Neuron (in vitro differentiated cells): ENCODE results near the gene REXO4.

ENCODE experiments used
- H2AFZ ChIP-seq: one replicate; pipeline ENCODE4 v1.6.1; 2013; ENCODE audit warnings: low read depth, mild to moderate bottlenecking, inconsistent platforms, low read length, moderate library complexity
- H3K27me3 ChIP-seq: one replicate; pipeline ENCODE4 v1.6.1; 2013; ENCODE audit warnings: low read length; ENCODE audit not compliant: insufficient read depth
- H3K36me3 ChIP-seq: one replicate; pipeline ENCODE4 v1.6.1; 2013; ENCODE audit warnings: low read length; ENCODE audit not compliant: insufficient read depth
- H3K4me1 ChIP-seq: one replicate; pipeline ENCODE4 v1.6.1; 2013; ENCODE audit warnings: low read length; ENCODE audit not compliant: insufficient read depth
- H3K4me3 ChIP-seq: 2 replicates; pipeline ENCODE4 v1.5.1; 2013; ENCODE audit warnings: mild to moderate bottlenecking, low read length, moderate library complexity
- H3K9me3 ChIP-seq: one replicate; pipeline ENCODE4 v1.6.1; 2013; ENCODE audit warnings: low read length

Gene REXO4

DNA sequence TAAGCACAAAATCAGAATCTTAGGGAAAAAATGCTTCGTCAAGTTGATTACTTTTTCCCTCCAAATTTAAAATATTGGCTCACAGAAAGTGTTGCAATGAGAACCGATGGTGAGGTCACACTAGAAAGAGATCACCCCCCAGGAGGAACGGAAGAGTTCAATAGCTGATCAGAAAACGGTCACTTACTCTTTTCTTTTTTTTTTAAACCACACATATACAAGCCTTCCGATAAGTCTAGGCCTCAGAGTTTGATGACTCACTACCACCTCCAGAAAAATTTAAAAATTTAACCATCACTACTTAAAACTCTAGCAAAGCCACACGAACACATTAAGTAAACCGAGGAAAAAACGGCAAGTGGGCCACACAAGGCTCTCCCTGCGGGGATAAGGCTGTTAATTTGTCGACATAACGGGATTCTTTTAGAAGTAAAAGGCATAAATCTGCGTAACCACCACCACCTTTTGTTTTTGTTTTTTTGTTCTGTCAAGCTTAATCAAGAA, 43.1 kb downstream of the REXO4 start:
- Histone ChIP-seq H3K4me1 (peaks cover 8% of the 10 kb centered on the region), H2AFZ (no peak overlapping the region), H3K27me3 (no peaks in the 10 kb centered on the region), H3K9me3 (no peaks in the 10 kb centered on the region), H3K4me3 (peak overlapping the region; percentile 58), H3K36me3 (peaks cover 18% of the 10 kb centered on the region)

DNA sequence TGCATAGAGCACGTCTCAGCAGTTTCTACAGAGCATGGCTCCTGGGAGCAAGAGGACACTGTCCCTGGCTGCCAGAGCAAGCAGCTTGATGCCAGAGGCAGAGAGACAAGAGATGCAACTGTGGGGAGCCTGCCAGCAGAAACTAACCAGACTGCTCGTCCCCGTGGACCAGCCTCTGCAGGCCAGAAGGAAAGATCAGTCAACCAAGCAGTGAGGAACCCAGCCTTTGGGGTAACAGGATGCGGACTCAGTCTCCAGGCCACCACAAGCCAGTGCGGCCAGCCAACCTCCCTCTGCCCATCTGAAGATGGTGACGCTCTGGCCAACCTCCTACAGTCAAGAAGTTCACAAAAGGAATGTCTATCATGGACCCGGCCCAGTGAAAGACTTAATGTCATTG, 45.7 kb downstream of the REXO4 start:
- Histone ChIP-seq H3K4me1 (peaks cover 8% of the 10 kb centered on the region), H2AFZ (no peak overlapping the region), H3K9me3 (no peaks in the 10 kb centered on the region), H3K4me3 (no peak overlapping the region), H3K27me3 (no peaks in the 10 kb centered on the region), H3K36me3 (peaks cover 31% of the 10 kb centered on the region)

DNA sequence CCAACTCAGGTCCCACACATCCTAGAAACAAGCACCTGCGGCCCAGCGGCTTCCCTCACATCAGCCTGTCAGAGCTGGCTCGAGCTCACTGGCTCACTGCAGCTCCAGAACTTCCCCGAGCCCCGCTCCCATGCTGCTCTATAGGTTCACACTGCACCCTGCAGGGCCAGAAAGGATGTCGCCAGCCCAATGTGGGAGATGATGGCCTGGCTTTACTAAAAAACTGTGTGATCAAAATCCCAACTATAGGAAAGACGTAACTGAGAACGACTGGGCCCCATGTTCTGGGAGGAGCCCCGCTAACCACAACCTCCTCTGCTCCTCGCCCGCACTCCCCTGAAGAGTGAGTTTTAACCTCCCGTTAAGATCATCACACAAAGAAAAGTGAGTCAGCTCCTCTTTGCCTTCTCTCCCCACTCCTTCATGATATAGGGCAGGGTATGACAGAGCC, 46.5 kb downstream of the REXO4 start:
- Histone ChIP-seq H3K4me1 (peaks cover 6% of the 10 kb centered on the region), H3K27me3 (no peaks in the 10 kb centered on the region), H2AFZ (no peak overlapping the region), H3K9me3 (no peaks in the 10 kb centered on the region), H3K4me3 (no peak overlapping the region), H3K36me3 (peaks cover 39% of the 10 kb centered on the region)

DNA sequence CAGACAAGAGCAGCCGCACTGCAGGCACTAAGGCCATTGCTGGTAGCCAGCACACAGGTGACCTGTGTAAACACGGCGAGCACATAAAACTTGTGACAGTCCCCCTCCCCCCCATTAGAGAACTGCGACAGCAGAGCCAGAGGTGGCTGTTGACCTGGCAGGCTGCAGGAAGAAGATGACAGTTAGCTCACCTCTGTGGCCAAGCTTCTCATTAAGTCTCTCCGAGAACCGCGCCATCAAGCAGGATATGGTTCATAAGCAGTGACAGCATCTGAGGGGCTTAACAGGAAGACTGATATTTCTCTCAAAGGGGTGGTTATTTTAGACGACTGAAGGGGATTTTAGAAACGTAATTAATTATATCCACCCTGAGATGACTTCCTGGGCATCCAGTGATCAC, 47.1 kb downstream of the REXO4 start:
- peaks cover 45% of the 10 kb centered on the region for H3K36me3 ChIP-seq
- no peaks in the 10 kb centered on the region for H3K9me3 ChIP-seq
- H3K4me1 ChIP-seq, result peaks cover 6% of the 10 kb centered on the region

DNA sequence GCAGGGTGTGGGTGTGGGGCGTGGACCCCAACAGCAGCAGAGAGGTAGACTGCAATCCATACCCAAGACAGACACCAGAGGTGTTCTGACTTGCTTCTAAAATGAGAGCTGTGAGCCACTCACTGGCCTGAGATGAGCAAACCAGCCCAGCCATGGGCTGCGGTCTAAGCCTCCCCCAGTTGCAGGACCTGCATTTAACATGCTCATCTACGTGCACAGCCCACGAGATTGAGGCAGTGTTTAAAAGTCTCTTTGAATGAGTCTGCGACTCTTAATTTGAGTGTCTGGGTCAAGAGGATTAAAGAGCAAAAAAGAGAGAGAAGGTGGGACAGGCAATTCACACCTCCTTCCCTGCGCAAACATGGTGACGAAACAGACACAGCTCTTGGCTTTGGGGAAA, 47.9 kb downstream of the REXO4 start:
- Histone ChIP-seq H3K4me1 (peaks cover 5% of the 10 kb centered on the region), H3K4me3 (no peak overlapping the region), H3K36me3 (peaks cover 53% of the 10 kb centered on the region), H3K27me3 (no peaks in the 10 kb centered on the region), H3K9me3 (no peaks in the 10 kb centered on the region), H2AFZ (no peak overlapping the region)

More for the DNA sequence above, 47.1 kb downstream of the REXO4 start:
- Histone ChIP-seq H3K27me3 (no peaks in the 10 kb centered on the region), H2AFZ (no peak overlapping the region), H3K4me3 (no peak overlapping the region)

DNA sequence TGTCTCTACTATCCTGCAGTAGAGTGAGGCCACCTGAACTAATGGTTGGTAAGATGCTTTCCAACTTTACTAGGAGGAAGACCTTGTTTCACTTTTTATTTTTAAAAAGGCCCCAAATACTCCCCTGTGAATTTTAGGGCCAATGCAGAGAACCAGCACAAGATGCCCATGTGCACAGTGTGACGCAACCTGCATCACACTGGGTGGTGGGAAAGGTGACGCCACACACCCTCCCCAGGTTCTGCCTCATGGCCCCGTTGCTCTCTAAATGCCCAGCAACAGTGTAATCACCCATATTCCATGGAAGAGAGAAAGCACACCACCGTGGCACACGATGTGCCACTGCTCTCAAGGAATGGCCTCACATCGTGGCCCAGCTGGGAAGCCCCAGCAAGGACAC, 48.4 kb downstream of the REXO4 start:
- no peak overlapping the region for H3K4me3 ChIP-seq
- H3K27me3 ChIP-seq, result no peaks in the 10 kb centered on the region
- H3K36me3 ChIP-seq, result peaks cover 53% of the 10 kb centered on the region
- H3K4me1 ChIP-seq, result no peaks in the 10 kb centered on the region
- no peaks in the 10 kb centered on the region for H3K9me3 ChIP-seq
- no peak overlapping the region for H2AFZ ChIP-seq

DNA sequence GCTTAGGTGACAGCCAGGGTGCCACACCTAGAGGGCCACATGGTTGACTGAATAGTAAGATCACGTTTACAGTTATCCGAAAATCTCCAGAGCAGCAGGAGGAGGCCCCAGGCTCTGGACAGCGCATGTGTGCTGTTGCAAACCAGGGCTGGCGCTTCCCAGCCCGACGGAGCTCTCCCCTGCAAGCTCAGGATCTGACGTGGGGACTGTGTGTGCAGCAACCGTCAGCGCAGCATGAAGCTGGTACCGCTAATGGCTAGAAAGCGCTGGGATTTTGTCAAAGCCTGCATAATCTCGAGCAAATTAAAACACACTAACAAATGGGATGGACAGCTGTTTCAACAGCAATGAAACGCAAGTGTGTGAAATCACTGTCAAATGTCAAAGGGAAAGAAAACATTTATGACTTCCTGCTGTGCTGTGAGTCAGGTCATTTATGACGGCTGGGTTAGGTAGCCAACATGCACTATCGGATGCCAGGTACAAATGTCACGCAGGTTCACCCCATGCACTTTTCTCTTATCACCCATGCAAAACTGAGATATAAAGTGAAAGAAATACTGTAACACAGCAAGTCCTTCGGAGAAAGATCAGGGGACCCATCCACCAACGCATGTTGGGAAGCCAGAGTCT, 49.4 kb downstream of the REXO4 start:
- H3K36me3 ChIP-seq, result peaks cover 63% of the 10 kb centered on the region
- H3K27me3 ChIP-seq, result no peaks in the 10 kb centered on the region
- no peak overlapping the region for H3K4me3 ChIP-seq
- H3K4me1 ChIP-seq, result no peaks in the 10 kb centered on the region
- H3K9me3 ChIP-seq, result no peaks in the 10 kb centered on the region
- H2AFZ ChIP-seq, result no peak overlapping the region

DNA sequence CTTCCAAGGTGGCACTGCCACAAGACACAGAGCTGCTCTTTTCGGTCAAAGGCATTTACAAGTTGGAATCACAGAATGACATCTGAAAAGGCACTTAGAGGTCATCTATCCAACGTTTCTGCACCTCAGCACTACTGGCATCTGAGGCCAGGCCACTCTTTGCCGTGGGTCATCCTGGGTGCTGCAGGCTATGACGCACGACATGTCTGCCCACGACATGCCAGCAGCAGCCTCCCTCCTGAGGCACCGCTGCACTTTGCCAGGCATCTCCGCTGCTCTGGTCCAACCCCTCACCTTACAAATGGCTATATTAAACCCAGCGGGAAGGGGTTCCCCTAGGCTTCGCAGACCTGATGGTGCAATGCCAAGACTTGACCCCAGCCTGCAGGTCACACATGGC, 50.0 kb downstream of the REXO4 start:
- no peaks in the 10 kb centered on the region for H3K27me3 ChIP-seq
- H3K36me3 ChIP-seq, result peaks cover 65% of the 10 kb centered on the region
- H3K9me3 ChIP-seq, result no peaks in the 10 kb centered on the region
- H2AFZ ChIP-seq, result no peak overlapping the region
- H3K4me1 ChIP-seq, result no peaks in the 10 kb centered on the region
- H3K4me3 ChIP-seq, result no peak overlapping the region

DNA sequence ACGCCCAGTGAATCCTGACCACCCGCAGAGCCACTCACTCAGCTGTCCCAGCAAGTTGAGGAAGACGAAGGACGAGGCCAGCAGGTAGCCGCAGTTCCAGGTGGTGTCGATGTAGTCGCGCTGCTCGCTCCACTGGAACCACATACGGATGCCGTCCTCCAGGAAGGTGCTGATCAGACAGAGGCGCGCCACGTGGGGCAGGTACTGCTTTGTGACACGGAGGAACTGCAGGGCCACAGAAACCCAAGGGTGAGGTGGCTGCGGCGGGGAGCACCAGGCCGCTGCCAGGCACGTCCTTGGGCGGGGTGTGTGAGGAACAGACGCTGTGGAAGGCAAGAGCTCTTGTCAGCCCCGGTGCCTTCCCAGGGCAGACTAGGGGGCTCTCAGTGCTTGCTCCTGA, 50.6 kb downstream of the REXO4 start:
- Histone ChIP-seq H3K4me3 (no peak overlapping the region), H2AFZ (no peak overlapping the region), H3K27me3 (no peaks in the 10 kb centered on the region), H3K4me1 (no peaks in the 10 kb centered on the region), H3K9me3 (no peaks in the 10 kb centered on the region), H3K36me3 (peaks cover 65% of the 10 kb centered on the region)

DNA sequence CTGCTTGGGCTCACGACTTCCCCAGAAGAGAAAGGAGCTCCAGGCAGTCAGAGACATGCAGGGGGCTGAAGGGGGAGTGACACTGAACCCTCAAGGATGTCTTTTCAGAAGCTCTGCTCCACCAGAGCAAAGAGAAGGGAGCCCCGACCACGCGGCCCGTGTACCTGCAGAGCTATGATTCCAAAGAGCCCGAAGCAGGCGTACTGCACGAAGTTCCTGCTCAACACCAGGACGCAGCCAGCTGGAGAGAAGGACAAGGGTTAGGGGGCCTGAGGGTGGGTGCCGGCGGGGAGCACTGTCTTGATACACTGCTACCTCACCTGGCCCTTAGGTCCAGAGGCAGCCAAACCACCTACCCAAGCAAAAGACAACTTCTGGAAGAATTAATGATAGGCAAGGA, 51.4 kb downstream of the REXO4 start:
- H3K4me3 ChIP-seq, result no peak overlapping the region
- H3K27me3 ChIP-seq, result no peaks in the 10 kb centered on the region
- H3K36me3 ChIP-seq, result peaks cover 68% of the 10 kb centered on the region
- no peak overlapping the region for H2AFZ ChIP-seq
- no peaks in the 10 kb centered on the region for H3K9me3 ChIP-seq
- no peaks in the 10 kb centered on the region for H3K4me1 ChIP-seq

DNA sequence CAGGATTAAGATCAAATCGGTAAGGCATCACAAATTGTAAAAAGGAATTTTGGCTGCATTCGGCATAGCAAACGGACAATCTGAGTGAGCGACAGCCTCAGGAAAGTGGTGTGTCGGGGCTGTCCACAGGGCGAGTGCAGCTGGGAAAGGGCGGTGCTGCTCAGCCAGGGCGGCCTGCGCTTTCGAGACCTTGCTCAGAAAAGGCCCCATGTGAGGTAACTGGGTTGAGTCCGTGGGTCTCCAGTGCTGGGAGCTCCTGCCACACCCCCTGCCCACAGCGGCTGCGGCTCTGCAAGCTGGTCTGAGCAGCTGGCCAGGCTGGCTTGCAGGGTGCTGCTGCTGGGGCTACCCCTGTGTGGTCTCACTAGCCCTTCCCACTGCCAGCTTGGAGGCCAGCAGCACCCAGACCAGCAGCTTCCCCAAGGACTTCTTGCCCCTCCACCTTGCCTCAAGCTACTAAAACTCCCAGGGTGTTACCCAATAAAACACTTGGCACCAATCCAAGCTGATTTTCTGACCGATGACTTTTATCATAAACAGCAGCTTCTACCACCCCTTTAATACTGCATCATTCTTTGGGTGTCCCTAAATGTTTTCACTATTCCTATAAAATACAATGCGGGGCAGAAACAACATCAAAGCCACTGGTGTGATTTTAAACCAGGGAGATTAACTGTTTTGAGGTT, 55.3 kb downstream of the REXO4 start:
- Histone ChIP-seq H2AFZ (no peak overlapping the region), H3K36me3 (peaks cover 88% of the 10 kb centered on the region), H3K27me3 (no peaks in the 10 kb centered on the region), H3K4me1 (peaks cover 5% of the 10 kb centered on the region), H3K9me3 (no peaks in the 10 kb centered on the region), H3K4me3 (no peak overlapping the region)

DNA sequence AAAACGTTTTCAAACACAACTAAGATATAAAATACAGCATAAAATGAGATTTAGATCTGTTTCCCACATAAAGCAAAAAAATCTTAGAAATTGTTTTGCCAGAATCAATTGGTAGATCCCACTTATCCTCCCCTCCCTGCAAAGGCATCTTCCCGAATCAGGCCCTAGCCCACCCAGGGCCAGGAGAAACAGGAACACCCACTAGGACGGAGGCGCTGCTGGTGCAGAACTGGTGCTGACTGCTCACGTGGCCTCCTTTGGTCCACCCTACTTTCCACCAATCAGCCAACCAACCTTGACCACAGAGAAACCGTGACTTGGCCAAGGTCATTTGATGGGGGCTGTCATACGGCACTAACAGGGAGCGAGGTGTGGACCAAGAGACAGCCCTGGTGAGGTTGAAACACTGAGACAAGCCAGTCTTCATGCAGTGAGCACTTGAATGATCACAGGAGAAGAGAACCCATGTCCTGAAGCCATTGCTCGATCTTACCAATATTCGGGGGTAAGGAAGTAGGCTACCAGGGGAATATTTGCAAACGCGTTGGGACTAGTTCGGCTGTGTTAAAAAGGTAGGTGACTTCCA, 56.2 kb downstream of the REXO4 start:
- Histone ChIP-seq H3K36me3 (peaks cover 81% of the 10 kb centered on the region), H3K4me3 (no peak overlapping the region), H3K4me1 (peaks cover 12% of the 10 kb centered on the region)

More for the DNA sequence above, 56.2 kb downstream of the REXO4 start:
- Histone ChIP-seq H3K27me3 (no peaks in the 10 kb centered on the region), H3K9me3 (no peaks in the 10 kb centered on the region), H2AFZ (no peak overlapping the region)
